ENCODE measurements around the gene ARMH3. TPM values are rescaled to one million over a fixed set of nuclear protein-coding genes. Genes with fewer than 3 reads are reported as not detected.

The ARMH3 gene
- total RNA-seq, 1 donor from 2014 or later = 10.7 TPM

DNA sequence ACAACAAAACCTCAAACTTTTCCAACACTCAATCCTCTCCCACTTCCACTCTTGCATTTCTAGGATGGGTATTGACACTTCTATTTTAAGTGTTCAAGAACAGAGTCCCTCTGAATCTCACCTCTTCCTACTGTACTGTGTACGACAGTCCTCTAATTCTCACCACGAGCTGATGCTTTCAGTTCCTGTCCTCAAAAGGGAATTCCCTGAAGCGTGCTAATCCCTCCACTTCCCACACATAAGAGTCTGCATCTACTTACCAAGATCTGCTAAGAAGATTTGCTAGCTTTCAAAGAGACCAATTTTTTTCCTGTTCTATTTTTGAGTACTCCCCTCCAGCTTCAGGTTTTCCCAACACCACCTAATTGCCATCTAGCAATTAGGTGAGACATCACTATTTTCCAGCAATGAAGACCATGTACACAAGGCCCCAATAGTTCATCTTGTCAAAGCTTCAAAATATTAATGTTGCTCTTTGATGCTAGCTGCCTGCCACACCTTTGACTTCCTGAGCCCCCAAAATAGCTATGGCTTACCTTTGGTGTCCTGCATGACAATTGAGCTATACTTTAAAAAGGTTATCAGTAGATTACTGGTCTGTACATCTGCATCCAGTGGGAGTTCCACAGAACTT lies 54.4 kb downstream of the ARMH3 start:
- Histone ChIP-seq H3K4me3 (ENCODE audit: low read depth, low read length) (no peak overlapping the region), H3K36me3 (ENCODE audit: control insufficient read depth, insufficient read depth, low read length) (no peaks in the 10 kb centered on the region), H3K27me3 (ENCODE audit: control insufficient read depth, insufficient read depth, low read length) (no peaks in the 10 kb centered on the region)
- TF ChIP-seq, protein P1, sequence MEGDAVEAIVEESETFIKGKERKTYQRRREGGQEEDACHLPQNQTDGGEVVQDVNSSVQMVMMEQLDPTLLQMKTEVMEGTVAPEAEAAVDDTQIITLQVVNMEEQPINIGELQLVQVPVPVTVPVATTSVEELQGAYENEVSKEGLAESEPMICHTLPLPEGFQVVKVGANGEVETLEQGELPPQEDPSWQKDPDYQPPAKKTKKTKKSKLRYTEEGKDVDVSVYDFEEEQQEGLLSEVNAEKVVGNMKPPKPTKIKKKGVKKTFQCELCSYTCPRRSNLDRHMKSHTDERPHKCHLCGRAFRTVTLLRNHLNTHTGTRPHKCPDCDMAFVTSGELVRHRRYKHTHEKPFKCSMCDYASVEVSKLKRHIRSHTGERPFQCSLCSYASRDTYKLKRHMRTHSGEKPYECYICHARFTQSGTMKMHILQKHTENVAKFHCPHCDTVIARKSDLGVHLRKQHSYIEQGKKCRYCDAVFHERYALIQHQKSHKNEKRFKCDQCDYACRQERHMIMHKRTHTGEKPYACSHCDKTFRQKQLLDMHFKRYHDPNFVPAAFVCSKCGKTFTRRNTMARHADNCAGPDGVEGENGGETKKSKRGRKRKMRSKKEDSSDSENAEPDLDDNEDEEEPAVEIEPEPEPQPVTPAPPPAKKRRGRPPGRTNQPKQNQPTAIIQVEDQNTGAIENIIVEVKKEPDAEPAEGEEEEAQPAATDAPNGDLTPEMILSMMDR (IDR thresholded peaks at IDR 0.05; ENCODE audit: insufficient read depth, low read length, poor library complexity, severe bottlenecking) = no peak
- DNase-seq (ENCODE audit: low read depth) = no peak

DNA sequence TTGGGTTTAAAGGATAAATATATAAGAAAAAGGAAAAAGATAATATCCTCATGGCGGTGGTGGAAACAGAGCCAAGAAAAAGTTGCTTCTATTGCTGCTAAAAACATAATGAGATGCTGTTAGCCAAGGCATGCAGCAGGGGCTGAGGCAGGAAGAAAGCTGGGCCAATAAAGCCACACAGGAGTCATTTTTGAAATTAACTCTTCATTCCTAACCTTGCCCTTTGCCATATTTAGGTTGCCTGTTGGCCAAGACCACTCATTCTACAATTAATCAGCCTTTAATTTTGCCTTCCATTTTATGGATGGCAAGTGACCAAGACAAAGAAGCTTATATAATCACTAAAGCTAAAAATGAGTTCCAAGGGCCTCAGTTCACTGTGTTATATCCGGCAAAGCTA lies 58.2 kb downstream of the ARMH3 start:
- DNase-seq (ENCODE audit: low read depth) = no peak
- no peak overlapping the region for H3K4me3 ChIP-seq (ENCODE audit: low read depth, low read length)
- H3K27me3 ChIP-seq (ENCODE audit: control insufficient read depth, insufficient read depth, low read length) = no peaks in the 10 kb centered on the region
- TF ChIP-seq, protein P1 (IDR thresholded peaks at IDR 0.05; ENCODE audit: insufficient read depth, low read length, poor library complexity, severe bottlenecking) = no peak
- H3K36me3 ChIP-seq (ENCODE audit: control insufficient read depth, insufficient read depth, low read length) = no peaks in the 10 kb centered on the region

DNA sequence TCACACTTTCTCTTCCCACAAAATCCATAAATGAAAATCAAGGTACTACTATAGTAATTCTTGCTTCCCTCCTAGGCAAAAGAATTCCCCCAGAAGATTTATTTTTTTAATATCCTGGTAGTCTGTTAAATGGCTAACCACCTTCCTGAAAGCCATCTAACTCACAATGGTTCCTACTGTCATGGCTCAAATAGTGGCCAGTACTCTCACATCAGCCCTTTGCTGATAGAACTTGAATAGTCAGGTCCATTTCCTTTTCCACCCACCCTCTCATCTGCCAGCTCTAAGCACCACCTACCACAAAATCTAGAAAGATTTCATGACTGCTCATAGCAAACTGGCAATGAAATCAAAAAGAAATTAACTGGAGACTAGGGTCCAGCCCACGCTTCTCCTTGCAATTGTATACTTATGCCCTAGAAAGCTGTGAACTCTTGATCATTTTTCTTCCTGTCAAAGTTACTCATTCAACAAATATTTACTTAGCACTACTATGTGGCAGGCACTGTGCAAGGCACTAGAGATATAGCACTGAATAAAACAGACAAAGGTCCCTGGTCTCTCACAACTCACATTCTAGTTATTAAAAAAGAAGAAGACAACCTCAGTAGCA lies 60.4 kb downstream of the ARMH3 start:
- no peak for DNase-seq (ENCODE audit: low read depth)
- Histone ChIP-seq H3K36me3 (ENCODE audit: control insufficient read depth, insufficient read depth, low read length) (no peaks in the 10 kb centered on the region), H3K4me3 (ENCODE audit: low read depth, low read length) (no peak overlapping the region), H3K27me3 (ENCODE audit: control insufficient read depth, insufficient read depth, low read length) (no peaks in the 10 kb centered on the region)
- TF ChIP-seq, protein P1 (IDR thresholded peaks at IDR 0.05; ENCODE audit: insufficient read depth, low read length, poor library complexity, severe bottlenecking) = no peak

DNA sequence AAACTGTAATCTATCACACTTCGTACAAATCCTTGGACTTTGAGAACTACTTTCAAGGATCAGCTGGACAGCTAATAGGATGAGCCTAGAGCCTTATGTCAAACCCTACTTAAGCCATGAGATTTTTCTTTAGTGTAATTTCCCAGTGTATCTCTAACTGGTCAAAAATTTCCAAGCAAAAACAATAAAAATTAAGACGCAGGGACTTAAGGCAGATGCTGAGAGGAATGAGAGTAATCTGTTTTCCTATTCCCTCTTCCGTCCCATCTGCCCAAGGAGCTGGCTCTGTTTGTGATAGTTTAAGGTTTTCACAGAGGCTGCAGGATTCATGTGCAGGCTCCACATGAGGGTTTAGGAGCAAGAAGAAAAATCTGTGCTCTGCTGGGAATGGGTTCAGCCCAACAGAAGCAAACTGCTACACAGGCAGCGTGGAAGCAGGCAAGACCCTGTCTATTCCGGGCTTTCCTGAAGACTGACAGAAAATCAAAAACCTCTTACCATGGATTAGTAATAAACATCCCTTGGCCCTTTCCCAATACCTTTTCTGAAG lies 62.2 kb downstream of the ARMH3 start:
- Histone ChIP-seq H3K4me3 (ENCODE audit: low read depth, low read length) (no peak overlapping the region), H3K27me3 (ENCODE audit: control insufficient read depth, insufficient read depth, low read length) (no peaks in the 10 kb centered on the region), H3K36me3 (ENCODE audit: control insufficient read depth, insufficient read depth, low read length) (no peaks in the 10 kb centered on the region)
- DNase-seq (ENCODE audit: low read depth) = no peak
- TF ChIP-seq, protein P1 (IDR thresholded peaks at IDR 0.05; ENCODE audit: insufficient read depth, low read length, poor library complexity, severe bottlenecking) = no peak

DNA sequence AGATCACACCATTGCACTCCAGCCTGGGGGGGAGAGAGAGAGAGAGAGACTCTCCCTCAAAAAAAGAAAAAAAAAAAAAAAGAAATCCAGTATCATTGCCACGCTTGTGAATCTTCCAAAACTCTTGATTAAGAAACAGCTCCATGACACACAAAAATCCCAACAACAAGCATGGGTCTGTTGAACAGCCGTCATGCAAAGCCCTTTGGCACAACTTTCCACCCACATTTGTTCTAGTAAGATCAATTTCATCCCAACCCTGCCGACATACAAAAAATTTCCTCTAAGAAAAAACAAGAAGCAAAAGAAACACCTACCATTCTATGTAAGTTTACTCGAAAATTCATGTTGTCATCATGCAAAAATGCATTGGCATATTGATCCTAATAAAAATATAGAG lies 62.8 kb downstream of the ARMH3 start:
- TF ChIP-seq, protein P1 (IDR thresholded peaks at IDR 0.05; ENCODE audit: insufficient read depth, low read length, poor library complexity, severe bottlenecking) = no peak
- no peak overlapping the region for H3K4me3 ChIP-seq (ENCODE audit: low read depth, low read length)
- DNase-seq (ENCODE audit: low read depth) = no peak
- H3K36me3 ChIP-seq (ENCODE audit: control insufficient read depth, insufficient read depth, low read length) = no peaks in the 10 kb centered on the region
- H3K27me3 ChIP-seq (ENCODE audit: control insufficient read depth, insufficient read depth, low read length) = no peaks in the 10 kb centered on the region

Data from kidney epithelial cell (primary cell).